Stimulated activated CD4-positive, alpha-beta T cell treated with anti-CD3 and anti-CD28 coated beads, TNF-alpha, amount 100 ng/mL, for 1 hour (primary cell): Measurements from ENCODE around the gene PHACTR2.
"Not testable (repeated sequence)": the region's sequence is repeated elsewhere in the genome, so short reads cannot be mapped to it uniquely, and the experiment has no call there.

Experiments used
- DNase-seq, 3 donors: peaks; one replicate each; pipeline ENCODE4 v3.0.0-alpha.2; 2020; ENCODE audit warnings: low read depth in 3 of 3, low spot score in 1 of 3

The PHACTR2 gene

GRCh38 chr6:143761074-143761473, 83.3 kb downstream of the PHACTR2 start:
- DNase-seq = no peak

- no peak for DNase-seq
Observed at GRCh38 chr6:143762126-143762525, 84.4 kb downstream of the PHACTR2 start.

- DNase-seq = no peak
Observed at GRCh38 chr6:143765422-143766184, 87.8 kb downstream of the PHACTR2 start.

GRCh38 chr6:143766185-143766553, 88.4 kb downstream of the PHACTR2 start:
- no peak for DNase-seq

- no peak for DNase-seq
Observed at GRCh38 chr6:143767433-143767832, 89.7 kb downstream of the PHACTR2 start.

- DNase-seq = no peak
Observed at GRCh38 chr6:143772116-143773086, 94.6 kb downstream of the PHACTR2 start.

- DNase-seq = no peak
Observed at GRCh38 chr6:143773506-143774150, 95.9 kb downstream of the PHACTR2 start.

GRCh38 chr6:143774347-143774746, 96.6 kb downstream of the PHACTR2 start:
- no peak for DNase-seq

GRCh38 chr6:143775336-143775735, 97.6 kb downstream of the PHACTR2 start:
- no peak for DNase-seq

- no peak for DNase-seq
Observed at GRCh38 chr6:143778926-143779325, 101.2 kb downstream of the PHACTR2 start.

- DNase-seq = no peak
Observed at GRCh38 chr6:143782481-143782880, 104.7 kb downstream of the PHACTR2 start.

GRCh38 chr6:143783077-143783476, 105.3 kb downstream of the PHACTR2 start:
- DNase-seq = no peak

- no peak for DNase-seq
Observed at GRCh38 chr6:143784316-143784715, 106.6 kb downstream of the PHACTR2 start.

GRCh38 chr6:143786371-143786770, 108.6 kb downstream of the PHACTR2 start:
- DNase-seq = not testable (repeated sequence)

- no peak for DNase-seq
Observed at GRCh38 chr6:143792402-143793279, 114.9 kb downstream of the PHACTR2 start.

GRCh38 chr6:143793280-143793619, 115.5 kb downstream of the PHACTR2 start:
- no peak for DNase-seq

GRCh38 chr6:143796551-143796950, 118.8 kb downstream of the PHACTR2 start:
- DNase-seq = not testable (repeated sequence)

GRCh38 chr6:143798487-143798886, 120.7 kb downstream of the PHACTR2 start:
- not testable (repeated sequence) for DNase-seq

GRCh38 chr6:143802833-143803565, 125.2 kb downstream of the PHACTR2 start:
- DNase-seq = no peak
